ENCODE data around the gene SNX4. TPM values are rescaled to one million over a fixed set of nuclear protein-coding genes. Genes with fewer than 3 reads are reported as not detected.

Gene SNX4
- total RNA-seq, 2 experiments from 2014 or later = 28.3 to 31.3 TPM

GRCh38 chr3:125515421-125515820, 4.6 kb downstream of the SNX4 start:
- no peak overlapping the region for H3K27ac Mint-ChIP-seq
- TF ChIP-seq, protein P1, sequence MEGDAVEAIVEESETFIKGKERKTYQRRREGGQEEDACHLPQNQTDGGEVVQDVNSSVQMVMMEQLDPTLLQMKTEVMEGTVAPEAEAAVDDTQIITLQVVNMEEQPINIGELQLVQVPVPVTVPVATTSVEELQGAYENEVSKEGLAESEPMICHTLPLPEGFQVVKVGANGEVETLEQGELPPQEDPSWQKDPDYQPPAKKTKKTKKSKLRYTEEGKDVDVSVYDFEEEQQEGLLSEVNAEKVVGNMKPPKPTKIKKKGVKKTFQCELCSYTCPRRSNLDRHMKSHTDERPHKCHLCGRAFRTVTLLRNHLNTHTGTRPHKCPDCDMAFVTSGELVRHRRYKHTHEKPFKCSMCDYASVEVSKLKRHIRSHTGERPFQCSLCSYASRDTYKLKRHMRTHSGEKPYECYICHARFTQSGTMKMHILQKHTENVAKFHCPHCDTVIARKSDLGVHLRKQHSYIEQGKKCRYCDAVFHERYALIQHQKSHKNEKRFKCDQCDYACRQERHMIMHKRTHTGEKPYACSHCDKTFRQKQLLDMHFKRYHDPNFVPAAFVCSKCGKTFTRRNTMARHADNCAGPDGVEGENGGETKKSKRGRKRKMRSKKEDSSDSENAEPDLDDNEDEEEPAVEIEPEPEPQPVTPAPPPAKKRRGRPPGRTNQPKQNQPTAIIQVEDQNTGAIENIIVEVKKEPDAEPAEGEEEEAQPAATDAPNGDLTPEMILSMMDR (IDR thresholded peaks at IDR 0.05) = no peak
- H3K36me3 Mint-ChIP-seq (ENCODE audit: low read depth) = peaks cover 44% of the 10 kb centered on the region
- H3K4me1 Mint-ChIP-seq (ENCODE audit: low read depth) = peaks cover 61% of the 10 kb centered on the region
- no peaks in the 10 kb centered on the region for H3K27me3 Mint-ChIP-seq
- DNase-seq (no peak), ATAC-seq (no peak)
- H3K9me3 Mint-ChIP-seq = no peaks in the 10 kb centered on the region
- H3K4me3 Mint-ChIP-seq = no peak overlapping the region
- CTCF ChIA-PET = interaction anchor here (0.7 kb wide), 1 partner anchor 77 kb away, joined by 3 read pairs; no protein-coding TSS in a partner anchor
- intact Hi-C loops (cut with micrococcal nuclease) = no loop called here
- POLR2A ChIA-PET = no interaction called here

- Mint-ChIP-seq H3K27ac (no peak overlapping the region), H3K36me3 (ENCODE audit: low read depth) (peaks cover 53% of the 10 kb centered on the region), H3K4me3 (no peak overlapping the region), H3K27me3 (no peaks in the 10 kb centered on the region), H3K4me1 (ENCODE audit: low read depth) (peaks cover 51% of the 10 kb centered on the region), H3K9me3 (peaks cover 3% of the 10 kb centered on the region)
- TF ChIP-seq, protein P1 (IDR thresholded peaks at IDR 0.05) = no peak
- intact Hi-C loops (cut with micrococcal nuclease) = no loop called here
- ATAC-seq (no peak), DNase-seq (no peak)
- ChIA-PET CTCF (interaction anchor here (0.8 kb wide), 1 partner anchor 11 kb away, joined by 3 read pairs; no protein-coding TSS in a partner anchor), POLR2A (no interaction called here)
Measured at GRCh38 chr3:125513490-125514115, 6.4 kb downstream of the SNX4 start.

DNA sequence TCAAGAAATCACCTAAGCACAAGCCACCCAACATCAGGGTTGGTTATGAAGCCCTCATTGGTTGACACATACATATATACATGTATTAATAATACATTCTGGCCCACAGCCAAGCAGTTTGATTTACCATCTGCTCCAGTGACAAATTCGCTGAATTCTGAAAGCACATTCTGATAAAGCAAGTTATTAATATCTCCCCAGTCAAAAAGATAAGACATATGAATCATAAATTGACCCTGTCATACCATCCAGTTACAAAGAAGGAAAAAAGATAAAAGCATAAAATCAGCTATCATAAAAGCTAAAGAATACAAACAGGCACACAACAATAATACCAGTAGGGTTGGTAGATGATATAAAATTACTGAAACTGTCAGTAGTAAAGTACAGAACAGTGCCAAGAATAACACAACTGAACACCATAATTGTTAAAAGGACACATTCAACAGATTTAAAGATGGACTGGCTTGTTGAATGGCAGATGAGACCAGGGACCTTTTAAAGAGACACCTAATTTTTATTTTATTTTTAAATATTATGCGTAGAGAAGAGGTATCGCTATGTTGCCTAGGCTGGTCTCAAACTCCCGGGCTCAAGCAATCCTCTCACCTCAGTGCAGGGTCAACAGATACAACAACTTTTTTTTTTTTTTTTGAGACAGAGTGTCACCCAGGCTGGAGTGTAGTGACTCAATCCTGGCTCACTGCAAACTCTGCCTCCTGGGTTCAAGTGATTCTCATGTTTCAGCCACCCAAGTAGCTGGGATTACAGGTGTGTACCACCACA, 7.7 kb downstream of the SNX4 start:
- Mint-ChIP-seq H3K4me1 (ENCODE audit: low read depth) (peaks cover 46% of the 10 kb centered on the region), H3K36me3 (ENCODE audit: low read depth) (peaks cover 64% of the 10 kb centered on the region), H3K4me3 (peak overlapping the region; percentile 25), H3K9me3 (peaks cover 7% of the 10 kb centered on the region), H3K27ac (peak overlapping the region; percentile 81), H3K27me3 (no peaks in the 10 kb centered on the region)
- peak; percentile 73 for DNase-seq
- TF ChIP-seq, protein P1 (IDR thresholded peaks at IDR 0.05) = no peak
- ChIA-PET CTCF (no interaction called here), POLR2A (interaction anchor here (0.5 to 2.9 kb wide), 2 partner anchors 8 to 57 kb away, joined by 5 to 12 read pairs; partner anchors contain the start of gene SNX4)
- intact Hi-C loops (cut with micrococcal nuclease) = no loop called here
- peak; percentile 90 for ATAC-seq

DNA sequence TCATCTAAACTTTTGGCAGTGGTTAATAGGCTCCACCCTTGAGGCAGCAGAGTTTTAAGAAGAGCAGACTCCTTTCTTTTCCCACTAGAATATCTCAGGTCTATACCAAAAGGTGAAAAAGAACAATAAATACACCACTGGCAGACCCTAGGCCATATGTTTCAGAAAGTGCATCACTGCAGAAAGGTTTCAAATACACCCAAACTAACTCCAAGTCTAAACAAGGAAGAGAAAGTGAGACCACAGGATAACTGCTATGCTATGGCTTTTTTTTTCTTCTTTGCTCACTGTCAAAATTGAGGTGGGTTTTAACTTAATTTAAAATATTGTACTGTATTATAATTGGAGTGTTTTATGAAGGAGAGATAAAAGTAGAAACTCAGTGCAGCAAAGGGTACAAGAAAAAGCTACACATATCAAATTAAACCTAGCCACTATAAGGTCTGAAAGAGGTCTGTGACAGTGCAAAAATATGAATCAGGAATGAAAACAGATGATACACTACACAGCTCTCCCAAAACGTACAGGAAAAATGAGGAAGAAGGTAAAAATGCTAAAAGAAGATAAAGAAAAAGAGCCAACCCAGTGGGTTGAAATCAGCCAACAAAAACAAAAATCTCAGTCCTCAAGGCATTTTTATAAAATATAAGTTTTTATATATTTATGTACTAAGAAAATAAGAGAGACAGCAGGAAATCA, 8.4 kb downstream of the SNX4 start:
- intact Hi-C loops (cut with micrococcal nuclease) = no loop called here
- POLR2A ChIA-PET = interaction anchor here (0.5 to 2.9 kb wide), 2 partner anchors 9 to 57 kb away, joined by 5 to 12 read pairs; partner anchors contain the start of gene SNX4
- CTCF ChIA-PET = no interaction called here

More for the DNA sequence above, 8.4 kb downstream of the SNX4 start:
- Mint-ChIP-seq H3K9me3 (peaks cover 10% of the 10 kb centered on the region), H3K4me3 (peak overlapping the region; percentile 4), H3K36me3 (ENCODE audit: low read depth) (peaks cover 71% of the 10 kb centered on the region), H3K27ac (peak overlapping the region; percentile 81), H3K27me3 (no peaks in the 10 kb centered on the region), H3K4me1 (ENCODE audit: low read depth) (peaks cover 38% of the 10 kb centered on the region)
- ATAC-seq (no peak), DNase-seq (no peak)
- TF ChIP-seq, protein P1 (IDR thresholded peaks at IDR 0.05) = no peak
